Stimulated activated CD4-positive, alpha-beta T cell treated with anti-CD3 and anti-CD28 coated beads, TNF-alpha, amount 100 ng/mL, for 48 hours (primary cell): ENCODE data around the gene GPR27.

Experiments used
- DNase-seq, 3 donors: peaks; one replicate each; pipeline ENCODE4 v3.0.0-alpha.2; 2020; ENCODE audit warnings: low read depth in 3 of 3

Gene GPR27

GRCh38 chr3:71753701-71754609 is at the start of gene GPR27:
GPR27 (plus strand) TSS chr3:71753855; CDS start chr3:71754050, 195 bp downstream.
- no peak for DNase-seq

GRCh38 chr3:71704915-71705314 is 48.7 kb upstream of the GPR27 start:
- no peak for DNase-seq

GRCh38 chr3:71705681-71706080 is 48.0 kb upstream of the GPR27 start:
- no peak for DNase-seq

- no peak for DNase-seq
These were observed 46.1 kb upstream of the GPR27 start for GRCh38 chr3:71707595-71707994.

- no peak for DNase-seq
These were observed 45.1 kb upstream of the GPR27 start for GRCh38 chr3:71708476-71709105.

GRCh38 chr3:71709908-71710511 is 43.6 kb upstream of the GPR27 start:
- DNase-seq = no peak

- no peak for DNase-seq
These were observed 42.7 kb upstream of the GPR27 start for GRCh38 chr3:71710906-71711494.

GRCh38 chr3:71713041-71713440 is 40.6 kb upstream of the GPR27 start:
- DNase-seq = no peak

GRCh38 chr3:71714595-71714994 is 39.1 kb upstream of the GPR27 start:
- no peak for DNase-seq

- DNase-seq = no peak
These were observed 35.6 kb upstream of the GPR27 start for GRCh38 chr3:71718072-71718471.

- DNase-seq = no peak
These were observed 32.7 kb upstream of the GPR27 start for GRCh38 chr3:71721002-71721401.

- peak in 1 of 3 donors; percentile 3 for DNase-seq
These were observed 32.0 kb upstream of the GPR27 start for GRCh38 chr3:71721651-71722157.

GRCh38 chr3:71722693-71723092 is 31.0 kb upstream of the GPR27 start:
- no peak for DNase-seq

- DNase-seq = peak in 1 of 3 donors; percentile 25
These were observed 30.0 kb upstream of the GPR27 start for GRCh38 chr3:71723452-71724170.

- DNase-seq = no peak
These were observed 29.5 kb upstream of the GPR27 start for GRCh38 chr3:71724171-71724453.

GRCh38 chr3:71724584-71725270 is 28.9 kb upstream of the GPR27 start:
- peak in 1 of 3 donors; percentile 8 for DNase-seq

GRCh38 chr3:71725271-71725991 is 28.2 kb upstream of the GPR27 start, which contains the start of gene EIF4E3:
EIF4E3 (minus strand) TSS chr3:71725402; CDS start chr3:71725367, 35 bp downstream.
- DNase-seq = peak in 2 of 3 donors; percentile 6 to 14

GRCh38 chr3:71726146-71726545 is 27.5 kb upstream of the GPR27 start:
- DNase-seq = peak in 1 of 3 donors; percentile 11

- no peak for DNase-seq
These were observed 24.9 kb upstream of the GPR27 start for GRCh38 chr3:71728632-71729342.
